Adrenal gland (tissue), 12 donors: ENCODE data around the gene C1QTNF12. TPM values are rescaled to one million over a fixed set of nuclear protein-coding genes. Genes with fewer than 3 reads are reported as not detected.

Experiments
- DNase-seq, 7 donors: peaks; one replicate each; pipeline ENCODE4 v3.0.0-alpha.2; 2019 to 2020
- H3K27ac ChIP-seq, 5 donors: fragments of 200-600 bp; sonication (generic) in 4 of 5; 1 replicate in 3 of 5; 2 replicates in 2 of 5; pipeline versions ENCODE4 v1.5.1 to v1.8.0; 2016 to 2020; ENCODE audit warnings: mild to moderate bottlenecking in 1 of 5
- H3K27me3 ChIP-seq: fragments of 200-600 bp; 2 replicates; pipeline ENCODE4 v1.8.0; 2021
- H3K36me3 ChIP-seq, 2 donors: fragments of 200-600 bp; replicated peaks in 1 of 2; 1 replicate in 1 of 2; 2 replicates in 1 of 2; pipeline versions ENCODE4 v1.5.1 to v1.8.0; 2018 to 2022
- H3K4me1 ChIP-seq, 2 donors: fragments of 200-600 bp; replicated peaks in 1 of 2; 1 replicate in 1 of 2; 2 replicates in 1 of 2; pipeline versions ENCODE4 v1.5.1 to v1.8.0; 2018 to 2021
- H3K4me3 ChIP-seq, 4 donors: fragments of 200-600 bp; sonication (generic) in 3 of 4; one replicate each; pipeline ENCODE4 v1.5.1; 2016 to 2018
- H3K9me3 ChIP-seq, 3 donors: fragments of 200-600 bp; sonication (generic) in 1 of 3; replicated peaks in 1 of 3; 1 replicate in 2 of 3; 2 replicates in 1 of 3; pipeline versions ENCODE4 v1.5.1 to v1.8.0; 2016 to 2021
- CTCF ChIP-seq, 6 experiments: fragments of 450-650 bp in 4 of 6; fragments of 200-600 bp in 2 of 6; sonication (generic) in 1 of 6; IDR thresholded peaks; 1 replicate in 5 of 6; 2 replicates in 1 of 6; pipeline versions ENCODE4 v1.5.1 to v1.8.0; 2016 to 2021; ENCODE audit warnings: antibody characterized with exemption in 6 of 6, mild to moderate bottlenecking in 2 of 6, moderate library complexity in 1 of 6
- POLR2A ChIP-seq, 2 donors: fragments of 450-650 bp; IDR thresholded peaks; one replicate each; pipeline ENCODE4 v1.6.1; 2017; ENCODE audit warnings: antibody characterized with exemption in 2 of 2, mild to moderate bottlenecking in 2 of 2, moderate library complexity in 1 of 2
- WGBS, 4 donors: extraction: QIAGEN DNeasy Blood & Tissue Kit in 2 of 4; methylation state at CpG; one replicate each; pipeline versions ENCODE4 v1.1.5 to v1.1.7; 2013 to 2017; 5-methylcytosine and 5-hydroxymethylcytosine counted together
- intact Hi-C, 2 donors: fragments of 100-400 bp; cut with DNase I; formaldehyde crosslinking; loops; one replicate each; pipeline versions ENCODE4 v1.14.1 to v1.15.0; 2022 to 2023
- polyA plus RNA-seq, 3 donors: library from polyadenylated mRNA; stranded (reverse); fragments of 200-250 nt in 2 of 3; fragments of 350-450 nt in 1 of 3; fragmentation: Illumina TruSeq in 1 of 3; extraction: RNeasy Lipid Tissue Mini Kit (QIAGEN cat#74804) in 1 of 3; gene quantifications; one replicate each; pipeline ENCODE4 v1.2.3, GENCODE V29; 2013 to 2014
- total RNA-seq, 9 donors: library from RNA; depleted of rRNA in 4 of 9; stranded (reverse); fragments of >200 nt in 4 of 9; fragments of 120-200 nt in 1 of 9; fragmentation: NEBNext Ultra II Directional in 1 of 9; extraction: Animal tissue kit (Norgen Biotek cat#: 25700) in 1 of 9; gene quantifications; one replicate each; pipeline versions ENCODE4 v1.1.0 to v1.2.4, GENCODE V29; 2013 to 2023
- donor health status: healthy with polysubstance abuse.
- donor health status: Bipolar disorder and iron deficiency.
- donor health status: DM: yes; HTN: yes; CAD: no.
- donor health status: DM: no; HTN: no; CAD: no.
- donor health status: DM: no; HTN: no; CAD: no.
- donor health status: DM: yes; HTN: yes; CAD: no.

C1QTNF12 gene
- total and polyA plus RNA-seq, 12 donors, result 0.28 to 4.3 (median 1.3) TPM; not detected in 3

GRCh38 chr1:1231400-1232207 lies 14.9 kb downstream of the C1QTNF12 start, which contains the start of gene SDF4:
Gene SDF4 (minus strand): TSS chr1:1232001. CDS start chr1:1228772, 3,229 bp downstream.
- peaks cover 21 to 30% of the 10 kb centered on the region in 2 donors for H3K4me1 ChIP-seq

GRCh38 chr1:1230656-1231399 lies 15.7 kb downstream of the C1QTNF12 start:
- Histone ChIP-seq H3K9me3 (no peaks in the 10 kb centered on the region), H3K36me3 (peaks cover 0 to 26% of the 10 kb centered on the region in 2 donors), H3K4me1 (peaks cover 21 to 30% of the 10 kb centered on the region in 2 donors), H3K27ac (peak overlapping the region in 4 of 5 donors; percentile 81 to 94 (median 90)), H3K4me3 (peak overlapping the region; percentile 66 to 92 (median 76)), H3K27me3 (no peaks in the 10 kb centered on the region)
- 11 to 16% (median 13%) methylated on average over 18 to 24 of the region's 24 CpGs for WGBS, 4 donors
- peak in 1 of 7 donors; percentile 31 for DNase-seq
- intact Hi-C loops, result no loop called here
- TF ChIP-seq CTCF (IDR thresholded peaks at IDR 0.05), result peak in 2 of 6 experiments; percentile 8 to 10
- TF ChIP-seq POLR2A (IDR thresholded peaks at IDR 0.05), result peak in 1 of 2 donors; percentile 4

More at GRCh38 chr1:1231400-1232207, 14.9 kb downstream of the C1QTNF12 start, which contains the start of gene SDF4:
- peaks cover 0 to 23% of the 10 kb centered on the region in 2 donors for H3K36me3 ChIP-seq
- intact Hi-C loops, result no loop called here
- no peaks in the 10 kb centered on the region for H3K27me3 ChIP-seq
- 0 to 2% (median 0%) methylated on average over 1 to 99 of the region's 99 CpGs for WGBS, 4 donors
- H3K27ac ChIP-seq, result peak within 1 kb of the TSS; percentile 79 to 94 (median 89)
- DNase-seq, result peak; percentile 96 to 98 (median 97)
- peak; percentile 57 to 59 for TF ChIP-seq POLR2A (IDR thresholded peaks at IDR 0.05)
- TF ChIP-seq CTCF (IDR thresholded peaks at IDR 0.05), result peak in 1 of 6 experiments; percentile 22
- peak within 1 kb of the TSS; percentile 66 to 92 (median 76) for H3K4me3 ChIP-seq
- no peaks in the 10 kb centered on the region for H3K9me3 ChIP-seq

- Histone ChIP-seq H3K4me3 (no peak overlapping the region), H3K4me1 (peaks cover 21 to 30% of the 10 kb centered on the region in 2 donors), H3K9me3 (no peaks in the 10 kb centered on the region), H3K27ac (no peak overlapping the region), H3K27me3 (no peaks in the 10 kb centered on the region), H3K36me3 (peaks cover 0 to 31% of the 10 kb centered on the region in 2 donors)
- DNase-seq, result no peak
- TF ChIP-seq CTCF (IDR thresholded peaks at IDR 0.05) (no peak), POLR2A (IDR thresholded peaks at IDR 0.05) (no peak)
- WGBS, 4 donors, result 79 to 86% (median 82%) methylated on average over 17 to 19 of the region's 19 CpGs
- intact Hi-C loops, result no loop called here
Observed at GRCh38 chr1:1229770-1230169, 16.8 kb downstream of the C1QTNF12 start.
